ENCODE data around the gene GRM4. TPM values are rescaled to one million over a fixed set of nuclear protein-coding genes. Genes with fewer than 3 reads are reported as not detected.

Gene GRM4
- total RNA-seq, 1 experiment from 2014 or later = not detected

- no peak for DNase-seq (ENCODE audit: low spot score)
Observed at GRCh38 chr6:34143196-34143883, 2.5 kb downstream of the GRM4 start.

GRCh38 chr6:34142061-34142998 lies 3.6 kb downstream of the GRM4 start:
- no peak for DNase-seq (ENCODE audit: low spot score)

- DNase-seq (ENCODE audit: low spot score) = no peak
Observed at GRCh38 chr6:34140075-34140474, 5.8 kb downstream of the GRM4 start.

- no peak for DNase-seq (ENCODE audit: low spot score)
Observed at GRCh38 chr6:34138914-34139510, 6.9 kb downstream of the GRM4 start.

GRCh38 chr6:34138191-34138590 lies 7.7 kb downstream of the GRM4 start:
- no peak for DNase-seq (ENCODE audit: low spot score)

GRCh38 chr6:34135541-34135940 lies 10.3 kb downstream of the GRM4 start:
- DNase-seq (ENCODE audit: low spot score) = no peak

GRCh38 chr6:34132486-34133185 lies 13.3 kb downstream of the GRM4 start:
- peak; percentile 24 for DNase-seq (ENCODE audit: low spot score)

GRCh38 chr6:34131326-34132290 lies 14.3 kb downstream of the GRM4 start:
- DNase-seq (ENCODE audit: low spot score) = no peak

- DNase-seq (ENCODE audit: low spot score) = no peak
Observed at GRCh38 chr6:34130862-34131261, 15.0 kb downstream of the GRM4 start.

- DNase-seq (ENCODE audit: low spot score) = no peak
Observed at GRCh38 chr6:34129753-34130152, 16.1 kb downstream of the GRM4 start.

- DNase-seq (ENCODE audit: low spot score) = no peak
Observed at GRCh38 chr6:34128045-34128444, 17.8 kb downstream of the GRM4 start.

- DNase-seq (ENCODE audit: low spot score) = no peak
Observed at GRCh38 chr6:34126419-34126818, 19.5 kb downstream of the GRM4 start.

GRCh38 chr6:34125939-34126338 lies 19.9 kb downstream of the GRM4 start:
- DNase-seq (ENCODE audit: low spot score) = no peak

- no peak for DNase-seq (ENCODE audit: low spot score)
Observed at GRCh38 chr6:34120953-34121675, 24.8 kb downstream of the GRM4 start.

- DNase-seq (ENCODE audit: low spot score) = no peak
Observed at GRCh38 chr6:34115915-34116314, 30.0 kb downstream of the GRM4 start.

- DNase-seq (ENCODE audit: low spot score) = no peak
Observed at GRCh38 chr6:34115403-34115795, 30.5 kb downstream of the GRM4 start.

GRCh38 chr6:34114695-34115402 lies 31.0 kb downstream of the GRM4 start:
- no peak for DNase-seq (ENCODE audit: low spot score)

GRCh38 chr6:34113532-34113931 lies 32.4 kb downstream of the GRM4 start:
- DNase-seq (ENCODE audit: low spot score) = no peak

GRCh38 chr6:34112126-34112525 lies 33.8 kb downstream of the GRM4 start:
- no peak for DNase-seq (ENCODE audit: low spot score)

All from H4 (cell line).